Measurements from ENCODE around the gene CTRB1. TPM values are rescaled to one million over a fixed set of nuclear protein-coding genes. Genes with fewer than 3 reads are reported as not detected.

The CTRB1 gene
- polyA plus RNA-seq, 2 of the 4 experiments (the other 2 are of a cell fraction): not detected

- Histone ChIP-seq H3K4me2 (peak overlapping the region; percentile 87), H3K27ac (peak overlapping the region; percentile 26 to 97; a peak in 4 of 6 replicates), H3K9me3 (no peaks in the 10 kb centered on the region), H3K4me1 (peaks cover 59% of the 10 kb centered on the region), H3K4me3 (peak overlapping the region; percentile 97; the same call in 2 of the 3 replicates)
- POLR2A ChIA-PET: no interaction called here
- DNase-seq (ENCODE audit: low read depth in 1 of 2, low spot score in 1 of 2) (no peak), ATAC-seq (no peak), FAIRE-seq (no peak)
- TF ChIP-seq EP300 (IDR thresholded peaks at IDR 0.05) (no peak), FOSL2 (IDR thresholded peaks at IDR 0.05) (no peak), FOSL2 (CRISPR knock-in tag; IDR thresholded peaks at IDR 0.05) (no peak), EHF (CRISPR knock-in tag; IDR thresholded peaks at IDR 0.05) (no peak), ELK1 (IDR thresholded peaks at IDR 0.05; ENCODE audit: low read depth, low read length) (no peak), HOXB5 (CRISPR knock-in tag; IDR thresholded peaks at IDR 0.05) (no peak), KDM1A (IDR thresholded peaks at IDR 0.05; ENCODE audit: low read depth) (no peak), RCOR1 (IDR thresholded peaks at IDR 0.05; ENCODE audit: low read depth, low read length) (no peak), MYC (IDR thresholded peaks at IDR 0.05; ENCODE audit: borderline replicate concordance, low read length) (no peak), RFX5 (IDR thresholded peaks at IDR 0.05) (no peak), RARB (CRISPR knock-in tag; IDR thresholded peaks at IDR 0.05) (no peak), MAFK (IDR thresholded peaks at IDR 0.05; ENCODE audit: partially characterized antibody) (no peak), RNF2 (IDR thresholded peaks at IDR 0.05; ENCODE audit: borderline replicate concordance, low read depth) (no peak), PBX3 (IDR thresholded peaks at IDR 0.05) (no peak), NPAS2 (CRISPR knock-in tag; IDR thresholded peaks at IDR 0.05; ENCODE audit: borderline replicate concordance) (no peak)
- WGBS (ENCODE audit: missing lambda C conversion rate): 85% methylated on average over 12 of the region's 14 CpGs
- CTCF ChIA-PET: interaction anchor here (0.9 to 1.2 kb wide), 3 partner anchors 18 to 115 kb away, joined by 3 to 4 read pairs (median 3); no protein-coding TSS in a partner anchor
Observed at GRCh38 chr16:75263291-75263962, 44.6 kb downstream of the CTRB1 start.

- Histone ChIP-seq H3K27ac (peak overlapping the region; percentile 97; a peak in 4 of 6 replicates), H3K9me3 (no peaks in the 10 kb centered on the region), H3K4me1 (peaks cover 56% of the 10 kb centered on the region), H3K4me2 (peak overlapping the region; percentile 87), H3K4me3 (peak overlapping the region; percentile 97; the same call in 2 of the 3 replicates)
- CTCF ChIA-PET: interaction anchor here (0.8 to 1.1 kb wide), 2 partner anchors 30 to 115 kb away, joined by 3 read pairs; no protein-coding TSS in a partner anchor
- POLR2A ChIA-PET: no interaction called here
- no peak for DNase-seq (ENCODE audit: low read depth in 1 of 2, low spot score in 1 of 2)
- 40% methylated on average over 7 of the region's 8 CpGs for WGBS (ENCODE audit: missing lambda C conversion rate)
- FAIRE-seq: no peak
- TF ChIP-seq ATOH8 (CRISPR knock-in tag; IDR thresholded peaks at IDR 0.05; ENCODE audit: low read depth) (no peak), JUNB (IDR thresholded peaks at IDR 0.05) (no peak), JUN (IDR thresholded peaks at IDR 0.05) (no peak), ZFP36 (IDR thresholded peaks at IDR 0.05; ENCODE audit: borderline replicate concordance, partially characterized antibody) (no peak), CHD4 (IDR thresholded peaks at IDR 0.05; ENCODE audit: borderline replicate concordance) (no peak), BCL3 (IDR thresholded peaks at IDR 0.05) (no peak), POLR2AphosphoS2 (conservative IDR thresholded peaks at IDR 0.05; ENCODE audit: low read length) (no peak), CEBPB (IDR thresholded peaks at IDR 0.05) (no peak), MYC (IDR thresholded peaks at IDR 0.05; ENCODE audit: borderline replicate concordance, low read length) (no peak), BHLHE40 (IDR thresholded peaks at IDR 0.05; ENCODE audit: low read depth, low read length) (no peak), ZC3H11A (IDR thresholded peaks at IDR 0.05) (no peak), ZSCAN20 (CRISPR knock-in tag; IDR thresholded peaks at IDR 0.05) (no peak), MAZ (IDR thresholded peaks at IDR 0.05; ENCODE audit: borderline replicate concordance, low read depth, low read length) (no peak), FOSB (CRISPR knock-in tag; IDR thresholded peaks at IDR 0.05) (no peak), PBX3 (IDR thresholded peaks at IDR 0.05) (no peak), FOSL2 (IDR thresholded peaks at IDR 0.05) (no peak), FOSL2 (CRISPR knock-in tag; IDR thresholded peaks at IDR 0.05) (no peak)
- ATAC-seq: no peak; a peak in 2 of 6 replicates
Observed at GRCh38 chr16:75263963-75264445, 45.2 kb downstream of the CTRB1 start.

All from A549 (cell line).